WTC11 (cell line): ENCODE data around the gene GLI2. TPM values are rescaled to one million over a fixed set of nuclear protein-coding genes. Genes with fewer than 3 reads are reported as not detected.
A peak's percentile ranks its signal among the peaks of the same experiment; 100 is the strongest.

ENCODE experiments used
- ATAC-seq: fragments of 200-7000 bp; cut with Tn5 transposase; 2 replicates; pipeline ENCODE4 v1.10.0; 2021; ENCODE audit warnings: mild to moderate bottlenecking, moderate library complexity
- CTCF ChIA-PET: fragments of 300-600 bp; sonication (Branson Sonifier 250); formaldehyde crosslinking; loops from one replicate; lab custom pipeline; 2021; ENCODE audit warnings: antibody characterized with exemption; lab: Charles Lee
- POLR2A ChIA-PET: fragments of 350-600 bp; sonication (Branson Sonifier 250); formaldehyde crosslinking; loops from one replicate; lab custom pipeline; 2021; ENCODE audit warnings: antibody characterized with exemption; lab: Charles Lee
- DNase-seq: peaks from one replicate; pipeline ENCODE4 v3.0.0; 2021; ENCODE audit warnings: low spot score
- H3K27ac Mint-ChIP-seq: 2 replicates; pipeline ENCODE4 v1.8.0; 2021; ENCODE audit warnings: mixed read lengths
- H3K27me3 Mint-ChIP-seq: 2 replicates; pipeline ENCODE4 v1.8.0; 2021; ENCODE audit warnings: low read depth, mild to moderate bottlenecking, moderate library complexity, mixed read lengths
- H3K36me3 Mint-ChIP-seq: 2 replicates; pipeline ENCODE4 v1.8.0; 2021; ENCODE audit warnings: mixed read lengths
- H3K4me1 Mint-ChIP-seq: 2 replicates; pipeline ENCODE4 v1.8.0; 2022; ENCODE audit warnings: mixed read lengths
- H3K4me3 Mint-ChIP-seq: 2 replicates; pipeline ENCODE4 v1.8.0; 2021; ENCODE audit warnings: mild to moderate bottlenecking, moderate library complexity, mixed read lengths
- H3K9me3 Mint-ChIP-seq: 2 replicates; pipeline ENCODE4 v1.8.0; 2021; ENCODE audit warnings: mixed read lengths
- JAZF1 ChIP-seq: fragments of 250-450 bp; sonication (Bioruptor Pico); IDR thresholded peaks from 2 replicates; pipeline ENCODE4 v1.9.0; 2021; ENCODE audit warnings: moderate library complexity, mild to moderate bottlenecking, inconsistent platforms
- NR3C1 ChIP-seq: sonication (generic); formaldehyde crosslinking; conservative IDR thresholded peaks from 2 replicates; pipeline ENCODE4 v1.8.1; 2023; ENCODE audit warnings: low read depth, mild to moderate bottlenecking, missing genetic modification reagents
- PRDM15 ChIP-seq: sonication (generic); formaldehyde crosslinking; IDR thresholded peaks from 2 replicates; pipeline ENCODE4 v1.8.0; 2022; ENCODE audit warnings: missing genetic modification reagents
- PREB ChIP-seq: sonication (generic); formaldehyde crosslinking; IDR thresholded peaks from 2 replicates; pipeline ENCODE4 v1.8.1; 2022; ENCODE audit warnings: mild to moderate bottlenecking, missing genetic modification reagents, moderate library complexity, borderline replicate concordance
- STAT6 ChIP-seq: sonication (generic); formaldehyde crosslinking; conservative IDR thresholded peaks from 2 replicates; pipeline ENCODE4 v1.8.1; 2023; ENCODE audit warnings: mild to moderate bottlenecking, low read depth, missing genetic modification reagents, moderate library complexity
- TEAD4 ChIP-seq: sonication (generic); formaldehyde crosslinking; IDR thresholded peaks from 2 replicates; pipeline ENCODE4 v1.8.0; 2022; ENCODE audit warnings: mild to moderate bottlenecking, missing genetic modification reagents
- ZBTB21 ChIP-seq: sonication (generic); formaldehyde crosslinking; IDR thresholded peaks from 2 replicates; pipeline ENCODE4 v1.8.1; 2023; ENCODE audit warnings: mild to moderate bottlenecking, missing genetic modification reagents, borderline replicate concordance
- ZNF121 ChIP-seq: sonication (generic); formaldehyde crosslinking; IDR thresholded peaks from 2 replicates; pipeline ENCODE4 v1.8.0; 2023; ENCODE audit warnings: missing genetic modification reagents
- ZNF532 ChIP-seq: fragments of 250-450 bp; sonication (Bioruptor Pico); IDR thresholded peaks from 2 replicates; pipeline ENCODE4 v1.9.0; 2021; ENCODE audit warnings: mild to moderate bottlenecking, borderline replicate concordance
- total RNA-seq: library from RNA; stranded (reverse); gene quantifications from 3 replicates; pipeline ENCODE4 v1.2.3, GENCODE V29; 2021
- TF ChIP-seq, protein P1 (sequence below): sonication (generic); formaldehyde crosslinking; IDR thresholded peaks from 2 replicates; pipeline ENCODE4 v1.8.1; 2023; ENCODE audit warnings: mild to moderate bottlenecking, missing genetic modification reagents, borderline replicate concordance
- TF ChIP-seq, protein P2 (sequence below): sonication (generic); formaldehyde crosslinking; IDR thresholded peaks from 2 replicates; pipeline ENCODE4 v1.8.1; 2022; ENCODE audit warnings: mild to moderate bottlenecking, moderate library complexity, missing genetic modification reagents

Gene GLI2
- total RNA-seq, 1 experiment from 2014 or later, result 60.9 TPM

DNA sequence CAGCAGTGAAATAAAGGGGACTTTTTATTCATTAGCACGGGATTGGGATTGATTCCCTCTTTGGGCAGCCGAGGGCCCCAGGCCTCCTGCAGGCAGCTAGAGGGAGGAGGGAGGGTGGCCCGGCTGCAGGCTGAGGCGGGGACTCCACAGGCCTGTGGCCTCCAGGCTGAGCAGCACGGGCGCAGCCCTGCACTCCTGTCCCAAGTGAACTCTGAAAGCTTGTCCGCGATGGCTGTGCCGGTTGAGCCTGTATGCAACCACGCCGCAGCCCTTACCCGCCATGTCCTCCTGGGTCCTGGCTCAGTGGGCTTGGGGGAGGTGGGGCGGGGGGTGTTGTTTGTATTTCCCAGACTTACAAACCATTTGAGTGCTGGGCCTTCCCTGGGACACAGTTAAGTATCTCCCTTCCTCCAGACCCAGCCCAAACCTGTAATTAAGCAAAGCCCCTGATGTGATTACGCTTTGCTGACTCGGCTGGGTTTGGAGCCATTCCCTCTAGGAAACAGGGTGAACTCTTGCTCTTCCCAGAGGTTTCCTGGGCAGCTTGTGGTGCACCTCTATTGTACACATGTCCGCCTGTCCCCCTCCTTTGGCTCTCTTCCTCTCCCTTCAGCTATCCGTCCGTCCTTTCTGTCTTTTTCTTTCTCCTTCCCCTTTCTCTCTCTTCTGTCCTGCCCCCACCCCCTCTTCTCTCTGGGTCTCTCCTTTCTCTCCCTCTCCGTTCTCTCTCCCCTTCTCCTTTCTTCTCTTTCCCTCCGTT, 5.3 kb downstream of the GLI2 start (continued):
- TF ChIP-seq PRDM15 (CRISPR knock-in tag) (no peak), ZBTB21 (CRISPR knock-in tag) (0 out of 2 replicates have a peak, but pooled peaks have one; percentile 36), PREB (CRISPR knock-in tag) (no peak)
- TF ChIP-seq, all 79 proteins: peak for 8

- Mint-ChIP-seq H3K27me3 (no peaks in the 10 kb centered on the region), H3K4me3 (peak overlapping the region; percentile 73), H3K27ac (peak overlapping the region; percentile 97), H3K4me1 (peaks cover 75% of the 10 kb centered on the region), H3K36me3 (no peaks in the 10 kb centered on the region)
- no peak for ATAC-seq
- POLR2A ChIA-PET, result interaction anchor here (1.6 kb wide), 1 partner anchor 333 kb away, joined by 8 read pairs; no protein-coding TSS in a partner anchor
- peak; percentile 52 for DNase-seq
- 0 out of 2 replicates have a peak, but pooled peaks have one; percentile 25 for TF ChIP-seq NR3C1
- TF ChIP-seq ZNF121 (CRISPR knock-in tag), result peak; percentile 90
- TF ChIP-seq TEAD4 (CRISPR knock-in tag), result no peak
- TF ChIP-seq, all 79 proteins: peak for 2
- no peaks in the 10 kb centered on the region for H3K9me3 Mint-ChIP-seq
- CTCF ChIA-PET, result interaction anchor here (0.5 to 2.3 kb wide), 5 partner anchors 11 to 857 kb away, joined by 3 to 11 read pairs (median 4); no protein-coding TSS in a partner anchor
Measured at GRCh38 chr2:120741571-120742561, 6.2 kb downstream of the GLI2 start.

- CTCF ChIA-PET, result interaction anchor here (1.8 kb wide), 1 partner anchor 10 kb away, joined by 4 read pairs; no protein-coding TSS in a partner anchor
- Mint-ChIP-seq H3K27me3 (no peaks in the 10 kb centered on the region), H3K9me3 (no peaks in the 10 kb centered on the region), H3K36me3 (no peaks in the 10 kb centered on the region), H3K4me3 (no peak overlapping the region), H3K4me1 (peaks cover 84% of the 10 kb centered on the region), H3K27ac (no peak overlapping the region; the same call in 1 of the 2 replicates)
- POLR2A ChIA-PET, result no interaction called here
- no peak for DNase-seq
- ATAC-seq, result no peak
- TF ChIP-seq STAT6 (CRISPR knock-in tag) (no peak), ZNF532 (CRISPR knock-in tag) (no peak), JAZF1 (CRISPR knock-in tag) (no peak)
- TF ChIP-seq, protein P1, sequence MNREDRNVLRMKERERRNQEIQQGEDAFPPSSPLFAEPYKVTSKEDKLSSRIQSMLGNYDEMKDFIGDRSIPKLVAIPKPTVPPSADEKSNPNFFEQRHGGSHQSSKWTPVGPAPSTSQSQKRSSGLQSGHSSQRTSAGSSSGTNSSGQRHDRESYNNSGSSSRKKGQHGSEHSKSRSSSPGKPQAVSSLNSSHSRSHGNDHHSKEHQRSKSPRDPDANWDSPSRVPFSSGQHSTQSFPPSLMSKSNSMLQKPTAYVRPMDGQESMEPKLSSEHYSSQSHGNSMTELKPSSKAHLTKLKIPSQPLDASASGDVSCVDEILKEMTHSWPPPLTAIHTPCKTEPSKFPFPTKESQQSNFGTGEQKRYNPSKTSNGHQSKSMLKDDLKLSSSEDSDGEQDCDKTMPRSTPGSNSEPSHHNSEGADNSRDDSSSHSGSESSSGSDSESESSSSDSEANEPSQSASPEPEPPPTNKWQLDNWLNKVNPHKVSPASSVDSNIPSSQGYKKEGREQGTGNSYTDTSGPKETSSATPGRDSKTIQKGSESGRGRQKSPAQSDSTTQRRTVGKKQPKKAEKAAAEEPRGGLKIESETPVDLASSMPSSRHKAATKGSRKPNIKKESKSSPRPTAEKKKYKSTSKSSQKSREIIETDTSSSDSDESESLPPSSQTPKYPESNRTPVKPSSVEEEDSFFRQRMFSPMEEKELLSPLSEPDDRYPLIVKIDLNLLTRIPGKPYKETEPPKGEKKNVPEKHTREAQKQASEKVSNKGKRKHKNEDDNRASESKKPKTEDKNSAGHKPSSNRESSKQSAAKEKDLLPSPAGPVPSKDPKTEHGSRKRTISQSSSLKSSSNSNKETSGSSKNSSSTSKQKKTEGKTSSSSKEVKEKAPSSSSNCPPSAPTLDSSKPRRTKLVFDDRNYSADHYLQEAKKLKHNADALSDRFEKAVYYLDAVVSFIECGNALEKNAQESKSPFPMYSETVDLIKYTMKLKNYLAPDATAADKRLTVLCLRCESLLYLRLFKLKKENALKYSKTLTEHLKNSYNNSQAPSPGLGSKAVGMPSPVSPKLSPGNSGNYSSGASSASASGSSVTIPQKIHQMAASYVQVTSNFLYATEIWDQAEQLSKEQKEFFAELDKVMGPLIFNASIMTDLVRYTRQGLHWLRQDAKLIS (CRISPR knock-in tag), result no peak
- TF ChIP-seq, protein P2, sequence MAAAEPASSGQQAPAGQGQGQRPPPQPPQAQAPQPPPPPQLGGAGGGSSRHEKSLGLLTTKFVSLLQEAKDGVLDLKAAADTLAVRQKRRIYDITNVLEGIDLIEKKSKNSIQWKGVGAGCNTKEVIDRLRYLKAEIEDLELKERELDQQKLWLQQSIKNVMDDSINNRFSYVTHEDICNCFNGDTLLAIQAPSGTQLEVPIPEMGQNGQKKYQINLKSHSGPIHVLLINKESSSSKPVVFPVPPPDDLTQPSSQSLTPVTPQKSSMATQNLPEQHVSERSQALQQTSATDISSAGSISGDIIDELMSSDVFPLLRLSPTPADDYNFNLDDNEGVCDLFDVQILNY (CRISPR knock-in tag), result no peak
Measured at GRCh38 chr2:120743657-120744056, 8.0 kb downstream of the GLI2 start.
